C4-2B (cell line): Measurements from ENCODE around the gene ARHGAP42.

Experiments
- ZFX ChIP-seq: fragments of 450-650 bp; IDR thresholded peaks from 2 replicates; pipeline ENCODE4 v1.6.1; 2017
- TF ChIP-seq, protein P1 (sequence below): fragments of 450-650 bp; conservative IDR thresholded peaks from 2 replicates; pipeline ENCODE4 v1.5.1; 2017; ENCODE audit warnings: mild to moderate bottlenecking

DNA sequence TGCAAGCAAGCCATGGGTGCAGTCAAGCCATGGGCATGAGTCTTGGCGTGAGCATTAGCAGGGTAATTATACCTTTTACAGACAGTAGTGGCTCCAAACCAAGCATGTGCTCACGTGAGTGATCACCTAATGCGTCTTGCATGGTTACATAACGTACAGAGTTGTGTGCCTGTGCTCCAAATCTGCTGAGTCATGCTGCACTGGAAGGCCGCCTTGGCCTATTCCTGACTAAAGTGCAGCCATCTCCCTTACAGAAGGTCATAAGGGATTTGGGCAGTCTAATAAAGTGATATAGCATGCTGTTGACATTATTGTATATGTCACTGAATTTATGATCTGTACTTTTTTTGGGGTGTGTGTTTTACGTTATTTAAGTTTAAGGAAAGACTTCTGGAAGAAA, 102.4 kb downstream of the ARHGAP42 start:
- TF ChIP-seq, protein P1, sequence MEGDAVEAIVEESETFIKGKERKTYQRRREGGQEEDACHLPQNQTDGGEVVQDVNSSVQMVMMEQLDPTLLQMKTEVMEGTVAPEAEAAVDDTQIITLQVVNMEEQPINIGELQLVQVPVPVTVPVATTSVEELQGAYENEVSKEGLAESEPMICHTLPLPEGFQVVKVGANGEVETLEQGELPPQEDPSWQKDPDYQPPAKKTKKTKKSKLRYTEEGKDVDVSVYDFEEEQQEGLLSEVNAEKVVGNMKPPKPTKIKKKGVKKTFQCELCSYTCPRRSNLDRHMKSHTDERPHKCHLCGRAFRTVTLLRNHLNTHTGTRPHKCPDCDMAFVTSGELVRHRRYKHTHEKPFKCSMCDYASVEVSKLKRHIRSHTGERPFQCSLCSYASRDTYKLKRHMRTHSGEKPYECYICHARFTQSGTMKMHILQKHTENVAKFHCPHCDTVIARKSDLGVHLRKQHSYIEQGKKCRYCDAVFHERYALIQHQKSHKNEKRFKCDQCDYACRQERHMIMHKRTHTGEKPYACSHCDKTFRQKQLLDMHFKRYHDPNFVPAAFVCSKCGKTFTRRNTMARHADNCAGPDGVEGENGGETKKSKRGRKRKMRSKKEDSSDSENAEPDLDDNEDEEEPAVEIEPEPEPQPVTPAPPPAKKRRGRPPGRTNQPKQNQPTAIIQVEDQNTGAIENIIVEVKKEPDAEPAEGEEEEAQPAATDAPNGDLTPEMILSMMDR: no peak
- no peak for TF ChIP-seq ZFX
